Activated CD8-positive, alpha-beta T cell treated with anti-CD3 and anti-CD28 coated beads, Interleukin-2, amount 10 ng/mL, durations not matched to agents 7 days and 5 days (primary cell): Measurements from ENCODE around the gene TREM2. TPM values are rescaled to one million over a fixed set of nuclear protein-coding genes. Genes with fewer than 3 reads are reported as not detected.

Experiments used
- ATAC-seq: fragments of 150-1000 bp; cut with Tn5 transposase; one replicate; pipeline ENCODE4 v1.10.0; 2021; ENCODE audit warnings: moderate library complexity
- CTCF ChIA-PET: fragments of 350-600 bp; sonication (Branson Sonifier 250); formaldehyde crosslinking; loops from one replicate; lab custom pipeline; 2021; ENCODE audit warnings: antibody characterized with exemption; lab: Charles Lee
- POLR2A ChIA-PET: fragments of 350-600 bp; sonication (Branson Sonifier 250); formaldehyde crosslinking; loops from one replicate; lab custom pipeline; 2021; ENCODE audit warnings: antibody characterized with exemption; lab: Charles Lee
- DNase-seq: peaks from one replicate; pipeline ENCODE4 v3.0.0-alpha.2; 2020
- H3K27ac Mint-ChIP-seq: one replicate; pipeline ENCODE4 v1.8.0; 2021; ENCODE audit warnings: mild to moderate bottlenecking, mixed read lengths
- H3K27me3 Mint-ChIP-seq: one replicate; pipeline ENCODE4 v1.8.0; 2021; ENCODE audit warnings: low read depth, mixed read lengths
- H3K36me3 Mint-ChIP-seq: one replicate; pipeline ENCODE4 v1.8.0; 2021; ENCODE audit warnings: low read depth, mixed read lengths
- H3K4me1 Mint-ChIP-seq: one replicate; pipeline ENCODE4 v1.8.0; 2021; ENCODE audit warnings: low read depth, mixed read lengths
- H3K4me3 Mint-ChIP-seq: one replicate; pipeline ENCODE4 v1.8.0; 2021; ENCODE audit warnings: mild to moderate bottlenecking, mixed read lengths
- H3K9me3 Mint-ChIP-seq: one replicate; pipeline ENCODE4 v1.8.0; 2022; ENCODE audit warnings: mixed read lengths; ENCODE audit not compliant: insufficient read depth
- total RNA-seq, 2 experiments: library from RNA; stranded (reverse); gene quantifications; one replicate each; pipeline ENCODE4 v1.2.3, GENCODE V29; 2021

Gene TREM2
- total RNA-seq, 2 experiments from 2014 or later: not detected

DNA sequence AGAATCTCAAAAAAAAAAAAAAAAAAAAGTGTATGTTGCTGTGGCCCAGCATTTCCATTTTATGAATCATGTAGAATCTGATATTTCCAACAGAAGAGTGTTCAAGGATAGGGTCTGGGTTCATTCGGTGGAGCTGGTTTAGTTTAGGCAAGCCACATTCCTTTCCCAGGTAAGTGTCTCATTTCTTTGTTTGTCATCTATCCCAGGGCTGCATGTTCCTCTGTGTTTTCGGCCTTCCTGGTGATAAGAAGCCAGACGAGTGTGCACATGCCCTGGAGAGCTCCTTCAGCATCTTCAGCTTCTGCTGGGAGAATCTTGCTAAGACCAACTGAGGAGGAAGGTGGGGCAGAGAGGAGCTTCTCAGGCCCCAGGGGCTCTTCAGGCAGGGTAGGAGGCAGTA lies 51.9 kb downstream of the TREM2 start:
- no peak for ATAC-seq
- Mint-ChIP-seq H3K4me1 (no peaks in the 10 kb centered on the region), H3K36me3 (no peaks in the 10 kb centered on the region), H3K27me3 (no peaks in the 10 kb centered on the region), H3K27ac (no peak overlapping the region), H3K4me3 (no peak overlapping the region), H3K9me3 (no peaks in the 10 kb centered on the region)
- ChIA-PET POLR2A (no interaction called here), CTCF (interaction anchor here (0.6 kb wide), 1 partner anchor 1362 kb away, joined by 3 read pairs; no protein-coding TSS in a partner anchor)
- no peak for DNase-seq

Other genes starting within 250 kb of the TREM2 start
- 1 to 10 TPM; 1.1 TPM for gene UNC5CL, start 123.9 kb downstream of the TREM2 start, total RNA-seq
- not detected for gene TSPO2, start 120.6 kb downstream of the TREM2 start, total RNA-seq
- gene APOBEC2, start 109.9 kb downstream of the TREM2 start, total RNA-seq: not detected
- gene OARD1, start 90.8 kb downstream of the TREM2 start, total RNA-seq: 10 to 100 TPM; 30.2 to 31.9 TPM
- gene NFYA, start 90.1 kb downstream of the TREM2 start, total RNA-seq: 10 to 100 TPM; 32.3 to 32.5 TPM
- not detected for gene TREML1, start 8.8 kb downstream of the TREM2 start, total RNA-seq
- 10 to 100 TPM; 23.5 to 24.9 TPM for gene TREML2, start 38.0 kb upstream of the TREM2 start, total RNA-seq
- gene TREML4, start 65.2 kb upstream of the TREM2 start, total RNA-seq: not detected
- not detected for gene TREM1, start 123.6 kb upstream of the TREM2 start, total RNA-seq
- gene NCR2, start 172.5 kb upstream of the TREM2 start, total RNA-seq: 1 to 10 TPM in 1 of 2 experiments, under 1 TPM in 1; 0.45 to 1.3 TPM